ENCODE data around the gene FGF8. TPM values are rescaled to one million over a fixed set of nuclear protein-coding genes. Genes with fewer than 3 reads are reported as not detected.

Gene FGF8, protein sequence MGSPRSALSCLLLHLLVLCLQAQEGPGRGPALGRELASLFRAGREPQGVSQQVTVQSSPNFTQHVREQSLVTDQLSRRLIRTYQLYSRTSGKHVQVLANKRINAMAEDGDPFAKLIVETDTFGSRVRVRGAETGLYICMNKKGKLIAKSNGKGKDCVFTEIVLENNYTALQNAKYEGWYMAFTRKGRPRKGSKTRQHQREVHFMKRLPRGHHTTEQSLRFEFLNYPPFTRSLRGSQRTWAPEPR
- total RNA-seq = not detected in 2 replicates

DNA sequence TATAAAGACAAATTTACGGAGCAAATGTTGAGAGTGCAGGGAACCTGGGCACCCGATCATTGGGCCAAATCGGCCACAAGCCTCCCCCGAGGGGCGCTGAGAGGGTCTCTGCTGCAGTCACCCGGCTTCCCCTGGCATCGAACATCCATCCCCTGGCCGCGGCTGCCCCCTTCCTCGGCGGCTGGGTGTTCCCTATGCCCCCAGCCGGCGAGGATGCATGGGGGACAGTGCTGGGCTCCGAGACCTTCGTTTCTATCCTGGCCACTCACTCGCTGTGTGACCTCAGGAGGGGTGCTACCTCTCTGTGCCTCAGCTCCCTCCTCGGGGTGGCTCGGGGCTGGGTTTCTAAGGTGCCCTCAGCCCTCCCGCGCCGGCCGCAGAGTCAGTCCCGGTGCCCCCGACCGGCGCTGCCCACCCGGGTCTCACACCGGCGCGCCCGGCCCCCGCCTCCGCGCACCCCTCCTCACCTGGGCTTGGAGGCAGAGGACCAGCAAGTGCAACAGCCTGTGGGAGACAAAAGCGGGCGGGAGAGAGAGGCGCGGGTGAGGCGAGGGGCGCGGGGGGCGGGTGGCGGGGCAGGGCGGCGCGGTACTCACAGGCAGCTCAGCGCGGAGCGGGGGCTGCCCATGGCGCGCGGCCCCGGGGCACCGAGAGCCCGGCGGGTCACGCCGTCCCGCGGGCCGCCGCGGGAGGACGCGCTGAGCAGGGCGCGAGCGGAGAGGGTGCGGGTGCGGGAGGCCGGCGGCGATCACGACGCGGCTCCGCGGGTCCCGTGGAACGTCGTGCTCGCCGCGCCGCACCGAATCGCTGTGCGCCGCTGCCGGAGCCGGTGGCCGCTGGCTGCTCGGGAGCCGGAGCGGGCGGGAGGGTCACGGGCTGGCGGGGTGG is at the start of gene FGF8:
TSS of gene FGF8 (minus strand) at position 842 of the 888 bp plus-strand sequence. CDS start at position 628, 214 bp downstream.
- ATAC-seq (ENCODE audit: low read depth) (no peak), DNase-seq (no peak)
- POLR2A ChIA-PET = interaction anchor here (1.9 kb wide), 1 partner anchor 8 kb away, joined by 6 read pairs; the partner anchor contains the start of gene NPM3
- Mint-ChIP-seq H3K27ac (no peak within 1 kb of the TSS), H3K4me3 (peak within 1 kb of the TSS; percentile 35), H3K9me3 (no peaks in the 10 kb centered on the region), H3K36me3 (ENCODE audit: low read depth) (no peaks in the 10 kb centered on the region), H3K27me3 (peaks cover 49% of the 10 kb centered on the region), H3K4me1 (peaks cover 46% of the 10 kb centered on the region)
- CTCF ChIA-PET = no interaction called here
- intact Hi-C loops (cut with micrococcal nuclease) = no loop called here
- TF ChIP-seq, protein P1, sequence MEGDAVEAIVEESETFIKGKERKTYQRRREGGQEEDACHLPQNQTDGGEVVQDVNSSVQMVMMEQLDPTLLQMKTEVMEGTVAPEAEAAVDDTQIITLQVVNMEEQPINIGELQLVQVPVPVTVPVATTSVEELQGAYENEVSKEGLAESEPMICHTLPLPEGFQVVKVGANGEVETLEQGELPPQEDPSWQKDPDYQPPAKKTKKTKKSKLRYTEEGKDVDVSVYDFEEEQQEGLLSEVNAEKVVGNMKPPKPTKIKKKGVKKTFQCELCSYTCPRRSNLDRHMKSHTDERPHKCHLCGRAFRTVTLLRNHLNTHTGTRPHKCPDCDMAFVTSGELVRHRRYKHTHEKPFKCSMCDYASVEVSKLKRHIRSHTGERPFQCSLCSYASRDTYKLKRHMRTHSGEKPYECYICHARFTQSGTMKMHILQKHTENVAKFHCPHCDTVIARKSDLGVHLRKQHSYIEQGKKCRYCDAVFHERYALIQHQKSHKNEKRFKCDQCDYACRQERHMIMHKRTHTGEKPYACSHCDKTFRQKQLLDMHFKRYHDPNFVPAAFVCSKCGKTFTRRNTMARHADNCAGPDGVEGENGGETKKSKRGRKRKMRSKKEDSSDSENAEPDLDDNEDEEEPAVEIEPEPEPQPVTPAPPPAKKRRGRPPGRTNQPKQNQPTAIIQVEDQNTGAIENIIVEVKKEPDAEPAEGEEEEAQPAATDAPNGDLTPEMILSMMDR (IDR thresholded peaks at IDR 0.05) = no peak

DNA sequence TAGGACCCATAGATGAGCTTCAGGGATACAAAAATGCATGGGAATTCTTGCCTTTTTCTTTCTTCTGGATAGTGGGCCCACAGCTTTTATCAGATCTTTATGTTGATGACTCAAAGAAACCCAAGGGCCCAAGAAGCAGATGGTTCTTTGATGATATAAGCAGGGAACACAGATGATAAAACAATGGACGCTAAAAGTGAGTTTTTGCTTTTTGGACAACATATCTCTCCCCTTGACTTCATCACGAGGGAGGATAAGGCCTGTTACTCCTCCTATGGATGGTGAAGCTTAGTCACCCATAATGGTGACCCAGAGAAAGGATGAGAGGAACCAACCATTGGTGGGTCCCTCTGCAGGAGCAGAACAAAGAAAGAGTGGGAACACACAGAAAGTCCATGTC is 48.8 kb upstream of the FGF8 start:
- H3K27ac Mint-ChIP-seq = no peak overlapping the region
- H3K4me1 Mint-ChIP-seq = peaks cover 3% of the 10 kb centered on the region
- peaks cover 2% of the 10 kb centered on the region for H3K36me3 Mint-ChIP-seq (ENCODE audit: low read depth)
- DNase-seq (no peak), ATAC-seq (ENCODE audit: low read depth) (no peak)
- TF ChIP-seq, protein P1 (IDR thresholded peaks at IDR 0.05) = no peak
- CTCF ChIA-PET = no interaction called here
- no peaks in the 10 kb centered on the region for H3K27me3 Mint-ChIP-seq
- H3K4me3 Mint-ChIP-seq = no peak overlapping the region
- intact Hi-C loops (cut with micrococcal nuclease) = no loop called here
- POLR2A ChIA-PET = no interaction called here
- no peaks in the 10 kb centered on the region for H3K9me3 Mint-ChIP-seq

DNA sequence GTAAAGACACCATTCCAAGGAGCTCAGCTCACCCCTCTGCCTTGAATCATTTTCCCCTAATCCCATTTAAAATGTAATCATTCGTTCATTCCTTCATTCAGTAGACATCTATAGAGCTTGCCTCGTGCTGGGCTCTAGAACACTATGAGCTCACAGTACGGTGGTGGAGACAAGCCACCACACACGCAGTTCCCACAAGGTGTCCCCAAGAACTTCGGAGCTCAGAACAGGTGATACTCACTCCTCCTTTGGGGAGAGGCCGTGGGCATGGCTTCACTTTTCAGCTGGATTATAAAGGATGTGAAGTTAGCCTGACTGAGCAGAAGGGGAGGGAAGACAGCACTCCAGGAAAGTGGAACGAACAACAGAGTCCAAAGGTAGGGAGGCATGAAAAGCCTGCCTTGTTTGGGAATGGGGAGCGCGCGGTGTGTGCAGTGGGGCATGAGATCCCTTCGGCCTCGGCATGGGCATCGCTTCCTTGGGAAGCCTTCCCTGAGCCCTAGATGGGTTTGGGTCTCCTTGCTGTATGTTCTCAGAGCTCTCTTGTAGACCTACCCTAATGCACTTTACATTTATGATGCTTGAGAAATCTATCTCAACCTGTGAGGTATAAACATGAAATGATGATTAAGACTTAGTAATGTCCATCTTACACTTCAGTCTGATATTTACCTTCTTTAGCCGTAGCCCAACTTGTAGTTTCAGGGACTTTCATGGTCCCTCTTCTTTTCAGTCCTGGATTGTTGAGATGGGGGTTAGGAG is 43.1 kb upstream of the FGF8 start:
- POLR2A ChIA-PET = interaction anchor here (0.6 to 4.5 kb wide), 30 partner anchors 10 to 1577 kb away, joined by 3 to 96 read pairs (median 4); partner anchors contain the start of genes ARMH3, HIF1AN, KCNIP2 and NFKB2
- Mint-ChIP-seq H3K4me1 (peaks cover 34% of the 10 kb centered on the region), H3K9me3 (no peaks in the 10 kb centered on the region), H3K27ac (peak overlapping the region; percentile 99), H3K4me3 (peak overlapping the region; percentile 98), H3K36me3 (ENCODE audit: low read depth) (peaks cover 26% of the 10 kb centered on the region), H3K27me3 (no peaks in the 10 kb centered on the region)
- CTCF ChIA-PET = interaction anchor here (1.9 to 4.8 kb wide), 3 partner anchors 16 to 38 kb away, joined by 6 to 26 read pairs (median 13); no protein-coding TSS in a partner anchor
- ATAC-seq (ENCODE audit: low read depth) = no peak
- intact Hi-C loops (cut with micrococcal nuclease) = loop anchor here (1.0 kb wide), 7 partner anchors 11 to 333 kb away; partner anchors contain the start of genes ARMH3, HPS6, LDB1 and NOLC1
- TF ChIP-seq, protein P1 (IDR thresholded peaks at IDR 0.05) = no peak
- DNase-seq = no peak

DNA sequence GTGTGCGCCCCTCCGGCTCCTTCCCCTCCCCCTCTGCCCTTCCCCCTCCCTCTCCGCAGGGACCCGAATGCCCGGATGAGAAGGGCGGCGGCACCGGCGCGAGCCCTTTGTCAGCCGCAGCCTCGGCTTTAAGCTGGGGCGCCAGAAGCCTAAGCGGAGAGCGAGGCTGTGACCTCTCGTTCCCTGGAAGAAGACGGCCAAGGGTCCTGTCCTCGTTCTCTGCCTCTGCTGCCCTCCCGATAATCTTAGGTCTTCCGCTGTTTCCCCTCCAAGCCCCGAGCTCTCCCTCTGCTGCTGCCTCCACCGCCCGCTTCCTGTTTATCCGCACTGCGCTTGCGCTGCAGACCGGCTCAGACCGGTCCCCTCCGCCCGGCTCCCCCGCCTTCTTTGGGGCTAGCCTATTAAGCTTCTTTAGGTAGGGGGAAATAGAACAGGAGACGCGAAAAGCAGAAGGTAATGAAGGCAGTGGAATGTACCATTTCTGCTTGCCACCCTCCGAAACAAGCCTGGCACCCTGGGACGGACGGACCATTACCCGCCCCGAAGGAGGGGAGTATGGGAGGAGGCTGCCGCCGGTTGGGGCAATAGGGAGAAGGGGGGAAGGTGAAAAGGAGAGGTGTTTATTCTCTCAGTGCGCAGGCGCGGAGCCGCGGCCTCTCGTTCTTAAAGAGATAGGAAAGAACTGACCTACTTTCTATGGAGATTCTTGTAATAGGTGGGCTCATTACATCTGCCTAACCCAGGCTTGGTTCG is 42.4 kb upstream of the FGF8 start, which contains the start of gene OGA:
TSS of gene OGA (minus strand) at position 326 of the 753 bp plus-strand sequence. CDS start 422 bp downstream, outside the sequence.
- ATAC-seq (ENCODE audit: low read depth) (peak; percentile 86), DNase-seq (peak; percentile 91)
- Mint-ChIP-seq H3K27me3 (no peaks in the 10 kb centered on the region), H3K27ac (peak within 1 kb of the TSS; percentile 99), H3K9me3 (no peaks in the 10 kb centered on the region), H3K4me3 (peak within 1 kb of the TSS; percentile 98), H3K36me3 (ENCODE audit: low read depth) (peaks cover 31% of the 10 kb centered on the region), H3K4me1 (peaks cover 42% of the 10 kb centered on the region)
- ChIA-PET POLR2A (interaction anchor here (0.6 to 4.5 kb wide), 39 partner anchors 11 to 1578 kb away, joined by 3 to 96 read pairs (median 4); partner anchors contain the start of genes ARL3, ARMH3, HIF1AN and KCNIP2), CTCF (interaction anchor here (1.9 to 4.8 kb wide), 3 partner anchors 17 to 37 kb away, joined by 6 to 26 read pairs (median 13); no protein-coding TSS in a partner anchor)
- TF ChIP-seq, protein P1 (IDR thresholded peaks at IDR 0.05) = no peak
- intact Hi-C loops (cut with micrococcal nuclease) = loop anchor here (1.0 kb wide), 7 partner anchors 12 to 334 kb away; partner anchors contain the start of genes ARMH3, HPS6, LDB1 and NOLC1
